ENCODE results near the gene PINLYP. TPM values are rescaled to one million over a fixed set of nuclear protein-coding genes. Genes with fewer than 3 reads are reported as not detected.

PINLYP gene
- total and polyA plus RNA-seq, 9 of the 15 experiments (the other 6 are each of a cell fraction or from before 2014, with no cell fraction given): 1.00 to 6.7 (median 2.2) TPM

DNA sequence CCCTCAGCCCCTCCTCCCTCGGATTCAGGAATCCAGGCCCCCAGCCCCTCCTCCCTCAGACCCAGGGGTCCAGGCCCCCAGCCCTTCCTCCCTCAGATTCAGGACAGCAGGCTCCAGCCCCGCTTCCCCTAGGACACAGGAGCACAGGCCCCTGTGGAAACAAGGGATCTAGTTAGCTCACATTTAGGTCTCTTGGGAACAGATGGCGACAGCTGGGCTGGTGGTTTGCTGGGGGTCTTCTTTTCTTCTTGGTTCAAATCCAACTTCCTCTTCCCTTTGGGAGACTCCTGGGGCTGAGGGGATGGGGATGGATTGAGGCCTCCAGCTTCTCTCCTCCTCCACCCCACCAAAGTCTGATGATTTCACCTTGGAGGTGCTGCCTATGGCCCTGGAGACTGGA lies 23.0 kb upstream of the PINLYP start (continued):
- TF ChIP-seq CLOCK (CRISPR knock-in tag; IDR thresholded peaks at IDR 0.05; ENCODE audit: borderline replicate concordance) (no peak), ZNF280B (CRISPR knock-in tag; IDR thresholded peaks at IDR 0.05) (no peak), PHB (CRISPR knock-in tag; IDR thresholded peaks at IDR 0.05) (no peak), MEIS2 (IDR thresholded peaks at IDR 0.05; ENCODE audit: partially characterized antibody) (no peak), ZC3H11A (IDR thresholded peaks at IDR 0.05; ENCODE audit: low read depth, low read length) (no peak)
- TF ChIP-seq, protein P1, sequence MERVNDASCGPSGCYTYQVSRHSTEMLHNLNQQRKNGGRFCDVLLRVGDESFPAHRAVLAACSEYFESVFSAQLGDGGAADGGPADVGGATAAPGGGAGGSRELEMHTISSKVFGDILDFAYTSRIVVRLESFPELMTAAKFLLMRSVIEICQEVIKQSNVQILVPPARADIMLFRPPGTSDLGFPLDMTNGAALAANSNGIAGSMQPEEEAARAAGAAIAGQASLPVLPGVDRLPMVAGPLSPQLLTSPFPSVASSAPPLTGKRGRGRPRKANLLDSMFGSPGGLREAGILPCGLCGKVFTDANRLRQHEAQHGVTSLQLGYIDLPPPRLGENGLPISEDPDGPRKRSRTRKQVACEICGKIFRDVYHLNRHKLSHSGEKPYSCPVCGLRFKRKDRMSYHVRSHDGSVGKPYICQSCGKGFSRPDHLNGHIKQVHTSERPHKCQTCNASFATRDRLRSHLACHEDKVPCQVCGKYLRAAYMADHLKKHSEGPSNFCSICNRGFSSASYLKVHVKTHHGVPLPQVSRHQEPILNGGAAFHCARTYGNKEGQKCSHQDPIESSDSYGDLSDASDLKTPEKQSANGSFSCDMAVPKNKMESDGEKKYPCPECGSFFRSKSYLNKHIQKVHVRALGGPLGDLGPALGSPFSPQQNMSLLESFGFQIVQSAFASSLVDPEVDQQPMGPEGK (CRISPR knock-in tag; IDR thresholded peaks at IDR 0.05; ENCODE audit: borderline replicate concordance): no peak

All from K562 (cell line).